ENCODE data around the gene NFASC.

NFASC gene

GRCh38 chr1:204930155-204930523, 59.5 kb downstream of the NFASC start:
- no peak for DNase-seq

- DNase-seq = no peak
Measured at GRCh38 chr1:204931313-204931712, 60.7 kb downstream of the NFASC start.

GRCh38 chr1:204931768-204932572, 61.3 kb downstream of the NFASC start:
- no peak for DNase-seq

GRCh38 chr1:204932573-204932909, 61.9 kb downstream of the NFASC start:
- no peak for DNase-seq

GRCh38 chr1:204935155-204935554, 64.5 kb downstream of the NFASC start:
- DNase-seq = no peak

- DNase-seq = no peak
Measured at GRCh38 chr1:204936765-204937164, 66.1 kb downstream of the NFASC start.

GRCh38 chr1:204937901-204938300, 67.2 kb downstream of the NFASC start:
- DNase-seq = no peak

GRCh38 chr1:204940591-204940990, 69.9 kb downstream of the NFASC start:
- no peak for DNase-seq

GRCh38 chr1:204941421-204942338, 71.0 kb downstream of the NFASC start:
- peak; percentile 5 to 69 for DNase-seq

- DNase-seq = no peak
Measured at GRCh38 chr1:204943495-204943894, 72.8 kb downstream of the NFASC start.

GRCh38 chr1:204944662-204945061, 74.0 kb downstream of the NFASC start:
- no peak for DNase-seq

- DNase-seq = no peak
Measured at GRCh38 chr1:204945565-204945977, 74.9 kb downstream of the NFASC start.

GRCh38 chr1:204946640-204947039, 76.0 kb downstream of the NFASC start:
- DNase-seq = no peak

- DNase-seq = no peak
Measured at GRCh38 chr1:204947338-204947737, 76.7 kb downstream of the NFASC start.

- DNase-seq = no peak
Measured at GRCh38 chr1:204947747-204948146, 77.1 kb downstream of the NFASC start.

- DNase-seq = no peak
Measured at GRCh38 chr1:204950353-204951001, 79.8 kb downstream of the NFASC start.

- no peak for DNase-seq
Measured at GRCh38 chr1:204958317-204959307, 88.0 kb downstream of the NFASC start.

GRCh38 chr1:204959374-204959773, 88.7 kb downstream of the NFASC start:
- DNase-seq = no peak

GRCh38 chr1:204959836-204960235, 89.2 kb downstream of the NFASC start:
- DNase-seq = no peak

GRCh38 chr1:204960306-204961125, 89.9 kb downstream of the NFASC start:
- no peak for DNase-seq

- no peak for DNase-seq
Measured at GRCh38 chr1:204961765-204962419, 91.2 kb downstream of the NFASC start.

Data from inflammatory macrophage treated with lipopolysaccharide for 1 hour (primary cell).